Stimulated activated CD4-positive, alpha-beta T cell treated with anti-CD3 and anti-CD28 coated beads, TNF-alpha, amount 100 ng/mL, for 1 hour (primary cell): ENCODE data around the gene CENPF.
"Not testable (repeated sequence)": the region's sequence is repeated elsewhere in the genome, so short reads cannot be mapped to it uniquely, and the experiment has no call there.

Experiments
- DNase-seq, 3 donors: peaks; one replicate each; pipeline ENCODE4 v3.0.0-alpha.2; 2020; ENCODE audit warnings: low read depth in 3 of 3, low spot score in 1 of 3

Gene CENPF

GRCh38 chr1:214582289-214582891 is 20.6 kb upstream of the CENPF start:
- no peak for DNase-seq

- DNase-seq: no peak
These were observed 19.9 kb upstream of the CENPF start for GRCh38 chr1:214583113-214583512.

DNA sequence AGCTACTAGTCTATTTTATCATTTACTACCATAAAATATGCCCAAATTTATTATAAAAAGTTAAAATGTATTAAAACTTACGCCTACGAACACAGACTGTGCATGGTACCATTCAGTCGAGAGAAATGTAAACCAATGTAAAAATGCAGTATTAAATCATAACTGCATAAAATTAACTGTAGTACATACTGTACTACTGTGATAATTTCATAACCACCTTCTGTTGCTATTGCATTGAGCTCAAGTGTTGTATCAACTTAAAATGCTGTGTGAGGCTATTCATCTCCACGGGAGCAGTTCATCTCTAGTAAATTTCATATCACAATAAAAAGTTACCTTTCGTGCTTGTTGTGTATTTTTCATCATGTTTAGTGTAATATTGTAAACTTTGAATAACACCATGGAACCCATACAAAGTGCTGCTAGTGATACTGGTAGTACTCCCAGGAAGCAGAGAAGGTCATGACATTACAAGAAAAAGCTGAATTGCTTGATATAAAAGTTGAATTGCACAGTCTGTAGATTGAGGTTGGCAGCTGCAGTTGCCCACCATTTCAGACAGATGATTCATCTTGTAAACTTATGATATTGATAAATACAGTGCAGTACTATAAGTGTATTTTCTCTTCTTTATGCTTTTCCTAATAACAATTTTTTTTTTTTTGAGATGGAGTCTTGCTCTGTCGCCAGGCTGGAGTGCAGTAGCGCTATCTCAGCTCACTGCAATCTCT is 19.0 kb upstream of the CENPF start:
- no peak for DNase-seq

GRCh38 chr1:214584805-214585766 is 17.9 kb upstream of the CENPF start:
- DNase-seq: no peak

DNA sequence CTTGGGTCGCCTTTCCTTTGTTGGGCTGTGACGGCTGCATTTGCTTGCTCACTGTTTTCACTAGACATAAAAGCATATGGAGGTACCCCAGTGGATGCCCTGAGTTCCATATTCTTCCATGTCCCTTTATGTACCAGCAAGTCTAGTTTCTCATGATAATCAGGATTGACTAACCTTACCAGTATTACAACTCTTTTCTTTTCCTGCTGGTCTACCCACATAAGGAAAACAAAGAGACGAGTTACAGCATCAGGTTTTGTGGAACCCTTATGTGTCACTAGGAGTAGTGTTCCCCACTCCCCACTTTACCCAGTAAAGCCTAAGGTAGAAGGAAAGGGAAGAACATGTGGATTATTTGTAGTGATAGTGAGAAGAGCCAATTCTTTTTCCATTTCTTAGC is 16.4 kb upstream of the CENPF start:
- no peak for DNase-seq

DNA sequence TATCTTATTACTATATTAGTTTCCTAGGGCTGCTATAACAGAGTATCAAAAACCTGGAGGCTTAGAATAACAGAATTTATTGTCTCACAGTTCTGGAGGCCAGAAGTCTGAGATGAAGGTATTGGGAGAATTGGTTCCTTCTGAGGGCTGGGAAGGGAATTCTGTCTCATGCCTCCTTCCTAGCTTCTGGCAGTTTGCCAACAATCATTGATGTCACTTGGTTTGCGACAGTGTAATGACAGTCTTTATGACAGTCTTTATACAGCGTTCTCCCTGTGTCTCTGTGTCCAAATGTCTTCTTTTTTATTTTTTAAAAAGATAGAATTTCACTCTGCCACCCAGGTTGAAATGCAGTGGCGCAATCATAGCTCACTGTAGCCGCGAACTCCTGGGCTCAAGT is 15.8 kb upstream of the CENPF start:
- no peak for DNase-seq

GRCh38 chr1:214588963-214589597 is 13.9 kb upstream of the CENPF start:
- no peak for DNase-seq

DNA sequence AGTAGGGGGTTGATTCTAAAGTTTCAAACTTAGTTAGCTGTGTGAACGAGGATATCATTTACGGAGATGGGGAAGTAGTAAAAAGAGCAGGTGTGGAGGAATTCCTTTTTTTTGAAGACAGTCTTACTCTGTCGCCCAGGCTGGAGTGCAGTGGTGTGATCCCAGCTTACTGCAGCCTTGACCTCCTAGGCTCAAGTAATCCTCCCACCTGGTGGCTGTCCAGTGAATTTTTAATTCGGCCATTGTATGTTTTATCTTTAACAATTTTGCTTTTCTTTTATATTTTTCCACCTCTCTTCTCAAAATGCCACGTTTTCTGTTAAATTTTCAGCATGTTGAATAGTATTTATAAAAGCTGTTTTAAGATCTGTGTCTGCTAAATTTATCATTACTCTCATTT is 12.3 kb upstream of the CENPF start:
- no peak for DNase-seq

GRCh38 chr1:214591918-214592317 is 11.1 kb upstream of the CENPF start:
- DNase-seq: not testable (repeated sequence)

DNA sequence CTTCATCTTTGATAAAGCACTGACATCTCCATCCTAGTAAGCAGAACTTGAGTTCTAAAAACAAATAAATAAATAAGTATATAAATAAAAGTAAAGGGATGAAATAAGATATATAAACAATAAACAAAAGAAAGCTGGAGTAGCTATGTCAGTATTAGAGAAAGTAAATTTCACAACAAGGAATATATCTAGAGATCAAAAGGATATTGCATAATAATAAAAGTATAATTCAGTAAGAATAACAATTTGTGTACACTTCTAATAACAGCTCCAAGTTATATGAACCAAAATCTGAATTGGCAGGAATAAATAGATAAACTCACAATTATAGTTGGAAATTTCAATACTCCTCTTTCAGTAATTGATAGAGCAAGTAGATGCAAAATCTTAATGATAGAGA is 9.8 kb upstream of the CENPF start:
- DNase-seq: no peak

GRCh38 chr1:214603819-214604252 is 841 bp downstream of the CENPF start:
- DNase-seq: no peak

- no peak for DNase-seq
These were observed 1.5 kb downstream of the CENPF start for GRCh38 chr1:214604523-214604922.

- not testable (repeated sequence) for DNase-seq
These were observed 2.5 kb downstream of the CENPF start for GRCh38 chr1:214605484-214605883.

DNA sequence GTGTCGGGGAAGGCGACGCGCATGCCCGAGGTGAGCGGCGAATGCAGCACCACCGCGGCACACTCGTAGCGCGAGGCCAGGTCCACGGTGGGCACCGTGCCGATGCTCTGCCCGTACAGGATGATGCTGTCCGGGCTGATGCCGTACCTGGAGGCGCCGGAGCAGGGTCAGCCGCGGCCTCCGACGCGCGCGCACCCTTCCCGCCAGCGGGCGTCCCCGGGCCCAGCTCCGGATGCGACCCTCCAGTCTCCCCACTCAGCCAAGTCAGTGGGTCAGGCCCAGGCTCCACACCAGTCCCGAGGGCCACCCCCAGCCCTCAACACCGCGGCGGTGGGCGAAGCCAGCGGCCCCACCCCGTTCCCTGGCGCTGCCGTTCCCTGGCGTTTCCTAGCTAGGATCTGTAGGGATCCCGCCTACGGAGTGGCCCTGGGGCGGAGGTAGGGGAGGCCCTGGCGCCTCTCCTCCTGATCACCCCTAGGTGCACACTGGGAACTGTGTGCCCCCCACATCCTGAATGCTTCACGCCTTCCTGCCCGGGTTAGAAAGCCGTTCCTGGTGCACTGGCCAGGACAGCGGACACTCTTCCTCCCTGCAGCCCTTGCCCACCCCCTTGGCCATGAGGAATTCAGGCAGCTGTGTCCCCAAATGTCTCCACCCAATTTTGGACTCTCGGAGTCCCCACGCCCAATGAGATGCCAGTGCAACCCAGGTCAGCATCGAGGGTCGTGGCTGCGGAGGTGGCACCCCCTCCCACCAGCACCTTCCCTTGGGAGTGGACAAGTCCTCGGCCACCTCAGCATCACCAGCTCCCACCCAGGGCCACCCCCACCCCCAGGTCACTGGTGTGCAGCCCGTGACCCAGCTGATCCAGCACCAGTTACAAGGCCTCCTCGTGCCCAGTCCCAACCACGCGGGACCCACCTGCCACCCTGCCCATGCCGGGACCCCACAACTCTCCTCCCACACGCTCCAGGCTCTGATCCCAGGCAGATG is 3.2 kb downstream of the CENPF start:
- DNase-seq: not testable (repeated sequence)

- DNase-seq: not testable (repeated sequence)
These were observed 4.7 kb downstream of the CENPF start for GRCh38 chr1:214607492-214608215.

DNA sequence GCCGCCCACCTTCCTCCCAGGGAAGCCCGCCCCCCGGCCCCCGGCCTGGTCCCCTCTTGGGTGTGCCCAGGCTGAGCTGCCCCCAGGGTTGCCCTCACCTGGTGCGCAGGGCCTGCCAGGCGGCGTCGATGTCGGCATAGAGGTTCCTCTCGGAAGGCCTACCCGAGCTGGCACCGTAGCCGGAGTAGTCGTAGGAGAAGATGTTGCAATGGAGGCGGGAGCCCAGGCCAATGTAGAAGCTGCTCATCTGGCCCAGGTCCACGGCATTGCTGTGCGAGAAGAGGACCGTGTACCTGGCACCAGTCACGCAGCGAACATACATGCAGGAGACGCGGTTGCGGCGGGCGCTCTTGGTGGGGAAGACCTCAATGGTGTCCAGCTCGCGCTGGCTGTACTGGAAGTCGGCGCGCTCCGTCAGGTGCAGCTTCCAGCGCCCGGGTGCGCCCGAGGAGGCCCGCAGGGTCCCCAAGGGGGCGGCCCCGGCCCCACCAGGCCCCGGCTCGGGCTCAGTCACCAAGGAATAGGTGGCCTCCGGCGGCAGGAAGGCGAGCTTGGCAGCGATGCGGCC is 5.3 kb downstream of the CENPF start:
- not testable (repeated sequence) for DNase-seq

- DNase-seq: not testable (repeated sequence)
These were observed 5.8 kb downstream of the CENPF start for GRCh38 chr1:214608817-214609216.

GRCh38 chr1:214609692-214610091 is 6.7 kb downstream of the CENPF start:
- DNase-seq: no peak

DNA sequence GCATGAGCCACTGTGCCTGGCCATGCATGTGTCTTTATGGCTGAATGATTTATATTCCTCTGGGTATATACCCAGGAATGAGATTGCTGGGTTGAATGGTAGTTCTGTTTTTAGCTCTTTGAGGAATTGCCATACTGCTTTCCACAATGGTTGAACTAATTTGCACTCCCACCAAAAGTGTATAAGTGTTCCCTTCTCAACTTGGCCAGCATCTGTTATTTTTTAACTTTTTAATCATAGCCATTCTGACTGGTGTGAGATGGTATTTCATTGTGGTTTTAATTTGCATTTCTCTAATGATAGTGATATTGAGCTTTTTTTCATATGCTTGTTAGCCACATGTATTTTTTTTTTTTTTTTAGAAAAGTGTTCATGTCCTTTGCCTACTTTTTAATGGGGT is 7.1 kb downstream of the CENPF start:
- DNase-seq: not testable (repeated sequence)
